DMS153 (cell line): ENCODE results near the gene GOT1.

Experiments used
- DNase-seq: peaks from one replicate; lab custom pipeline; 2025; lab: John Stamatoyannopoulos, UW

The GOT1 gene

DNA sequence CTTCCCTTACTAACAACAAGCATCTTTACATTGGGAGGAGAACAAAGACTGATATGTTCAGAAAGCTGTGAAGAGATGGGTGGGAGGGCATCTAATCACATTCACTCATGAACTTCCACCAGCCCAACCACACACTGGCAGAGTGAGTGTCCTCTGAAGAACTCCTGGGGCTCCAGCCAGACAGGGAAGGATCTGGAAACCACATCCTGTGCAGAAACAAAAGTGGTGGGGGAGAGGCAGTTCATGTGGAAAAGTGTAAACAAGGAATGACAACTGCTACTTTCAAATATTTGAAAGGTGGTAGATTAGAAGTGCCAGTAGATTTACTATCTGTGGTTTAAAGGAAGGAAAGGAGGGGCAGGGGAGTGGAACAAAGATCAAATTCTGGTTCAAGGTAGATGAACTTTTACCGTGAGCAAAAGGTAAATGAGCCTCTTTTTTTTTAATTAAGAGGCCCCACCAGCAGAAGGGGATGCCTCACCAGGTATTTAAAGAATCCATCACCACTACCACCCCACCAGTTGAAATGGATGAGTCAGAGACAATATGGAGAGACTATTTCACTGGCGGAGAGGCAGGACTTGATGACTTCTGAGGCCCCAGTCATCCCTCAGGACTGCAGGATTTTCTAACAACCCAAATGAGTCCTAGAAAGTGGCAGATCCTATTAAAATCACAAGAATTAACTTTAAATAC lies 34.5 kb downstream of the GOT1 start:
- DNase-seq = peak; percentile 93

GRCh38 chr10:99394761-99395386 lies 35.5 kb downstream of the GOT1 start:
- DNase-seq = peak; percentile 31

DNA sequence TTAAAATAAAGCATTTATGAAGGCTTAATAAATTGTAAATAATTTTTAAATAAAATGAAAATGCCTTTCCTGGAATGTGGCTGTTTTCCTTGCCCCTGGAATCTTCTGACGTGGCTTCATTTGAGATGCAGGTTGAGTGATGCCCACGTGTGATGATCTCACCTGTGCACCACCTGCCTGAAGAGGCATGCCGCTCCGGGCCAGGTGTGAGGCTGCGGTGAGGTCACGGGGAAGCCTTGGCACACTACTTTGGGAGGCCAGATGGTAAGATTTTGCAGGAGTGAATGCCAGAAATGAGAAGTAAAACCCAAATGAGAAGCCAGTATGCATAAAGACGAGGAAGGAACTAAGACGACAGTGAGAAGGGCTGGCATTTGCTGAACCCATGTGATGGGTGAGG lies 36.2 kb downstream of the GOT1 start:
- peak; percentile 81 for DNase-seq

- no peak for DNase-seq
Measured at GRCh38 chr10:99393683-99394082, 36.7 kb downstream of the GOT1 start.

GRCh38 chr10:99393036-99393435 lies 37.4 kb downstream of the GOT1 start:
- no peak for DNase-seq

GRCh38 chr10:99391346-99391745 lies 39.1 kb downstream of the GOT1 start:
- DNase-seq = no peak

DNA sequence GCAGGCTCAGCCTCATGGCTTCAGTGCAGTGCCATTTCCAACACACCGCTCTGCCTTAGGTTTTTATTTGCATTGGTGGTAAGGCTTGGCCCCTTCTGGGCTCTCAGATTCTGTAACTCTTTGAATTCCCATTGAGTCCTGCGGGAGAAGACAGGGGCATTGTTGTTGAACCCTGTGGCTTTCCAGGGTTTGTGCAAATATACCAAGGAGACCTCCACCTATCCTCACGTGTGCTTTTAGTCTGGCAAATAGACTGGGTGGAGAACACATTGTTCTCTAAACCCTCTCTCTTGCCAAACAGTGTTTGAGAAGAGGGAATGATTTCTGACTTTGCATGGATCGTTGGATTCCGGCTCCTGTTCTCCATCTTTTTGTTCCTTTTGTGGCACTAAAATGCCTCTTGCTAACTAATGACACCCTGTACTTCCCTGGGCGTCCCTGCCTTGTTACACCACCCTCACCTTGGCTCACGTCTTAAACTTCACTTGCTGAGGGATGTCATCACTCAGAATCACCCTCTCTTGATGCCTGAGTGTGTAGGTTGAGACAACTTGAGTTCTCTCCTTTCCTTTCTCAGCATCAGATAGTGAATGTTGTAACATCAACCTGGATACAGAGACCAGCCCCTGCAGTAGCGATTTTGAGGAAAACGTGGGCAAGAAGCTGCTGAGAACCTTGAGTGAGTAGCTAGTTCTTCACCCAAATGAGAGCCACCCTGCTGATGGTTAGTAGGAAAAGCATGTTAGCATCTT lies 40.5 kb downstream of the GOT1 start:
- no peak for DNase-seq

DNA sequence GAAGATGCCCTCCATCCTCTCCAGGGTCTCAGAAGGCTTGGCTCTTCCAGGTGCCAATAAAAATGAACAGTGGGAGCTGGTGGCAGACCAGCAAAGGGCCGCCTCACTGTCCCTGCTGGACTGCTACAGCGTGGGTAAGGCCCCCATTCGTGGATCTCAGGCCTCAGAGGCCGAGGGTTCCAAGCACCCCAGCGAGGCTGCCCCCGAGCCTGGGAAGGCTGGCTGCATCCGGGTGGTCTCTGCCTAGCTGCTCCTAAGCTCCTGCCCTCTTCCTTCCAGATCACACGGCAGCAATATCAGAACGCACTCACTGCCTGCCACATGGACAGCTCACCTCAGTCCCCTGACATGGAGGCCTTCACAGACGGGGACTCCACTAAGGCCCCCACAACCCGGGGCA lies 42.9 kb downstream of the GOT1 start:
- DNase-seq = no peak

- DNase-seq = no peak
Measured at GRCh38 chr10:99387071-99387470, 43.4 kb downstream of the GOT1 start.

DNA sequence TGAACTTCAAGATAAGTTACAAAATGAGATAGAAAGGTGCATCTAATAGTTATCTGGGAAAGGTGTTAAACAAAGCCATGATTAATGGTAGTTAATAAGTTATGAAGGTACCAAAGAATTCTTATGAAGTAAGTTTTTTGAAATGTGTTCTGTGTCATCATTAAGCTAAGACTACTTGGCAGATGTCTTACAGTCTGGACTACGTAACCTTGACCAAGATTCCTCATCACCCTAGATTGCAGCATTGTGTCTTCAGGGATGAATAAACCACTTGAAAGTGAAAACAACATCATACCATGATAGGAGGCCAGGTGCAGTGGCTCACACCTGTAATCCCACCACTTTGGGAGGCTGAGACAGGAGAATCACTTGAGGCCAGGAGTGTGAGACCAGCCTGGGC lies 48.2 kb downstream of the GOT1 start:
- DNase-seq = no peak

- DNase-seq = no peak
Measured at GRCh38 chr10:99375426-99375825, 55.0 kb downstream of the GOT1 start.

DNA sequence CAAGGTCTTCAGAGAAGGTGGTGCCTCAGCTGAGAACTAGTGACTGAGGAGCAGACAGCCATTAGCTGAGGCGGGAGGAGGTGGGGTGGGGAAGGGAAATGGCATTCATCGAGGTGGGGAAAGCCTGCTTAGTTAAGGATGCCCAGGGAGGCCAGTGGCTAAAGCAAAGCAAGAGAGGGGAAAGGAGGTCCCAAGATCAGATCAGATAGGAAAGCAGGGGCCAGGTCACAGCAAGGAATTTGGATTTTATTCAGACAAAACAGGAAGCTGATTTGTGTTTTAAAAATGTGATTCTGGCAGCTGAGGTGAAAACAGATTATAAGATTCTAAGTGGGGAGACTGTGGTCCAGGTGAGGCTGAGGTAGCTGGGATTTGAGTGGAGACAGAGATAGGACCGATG lies 55.5 kb downstream of the GOT1 start:
- DNase-seq = no peak

DNA sequence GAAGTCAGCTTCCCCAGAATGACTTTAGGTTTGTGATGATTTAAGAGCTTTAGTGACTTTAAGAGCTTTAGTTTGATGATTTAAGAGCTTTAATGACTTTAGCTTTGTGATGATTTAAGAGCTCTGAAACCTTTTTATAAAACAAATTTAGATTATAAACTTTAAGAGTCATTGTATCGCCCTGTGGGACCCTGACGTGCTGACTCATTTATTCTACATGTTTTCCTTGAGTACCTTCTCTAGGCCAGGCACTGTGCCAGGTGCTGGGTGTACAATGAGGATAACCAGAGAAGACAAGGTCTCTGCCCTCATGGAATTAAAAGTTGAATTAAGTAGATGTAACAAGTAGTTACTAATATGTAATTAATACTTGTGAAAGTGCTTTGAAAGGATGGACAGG lies 55.9 kb downstream of the GOT1 start:
- no peak for DNase-seq

- DNase-seq = no peak
Measured at GRCh38 chr10:99372546-99373271, 57.7 kb downstream of the GOT1 start.

- peak; percentile 17 for DNase-seq
Measured at GRCh38 chr10:99370993-99371392, 59.4 kb downstream of the GOT1 start.

DNA sequence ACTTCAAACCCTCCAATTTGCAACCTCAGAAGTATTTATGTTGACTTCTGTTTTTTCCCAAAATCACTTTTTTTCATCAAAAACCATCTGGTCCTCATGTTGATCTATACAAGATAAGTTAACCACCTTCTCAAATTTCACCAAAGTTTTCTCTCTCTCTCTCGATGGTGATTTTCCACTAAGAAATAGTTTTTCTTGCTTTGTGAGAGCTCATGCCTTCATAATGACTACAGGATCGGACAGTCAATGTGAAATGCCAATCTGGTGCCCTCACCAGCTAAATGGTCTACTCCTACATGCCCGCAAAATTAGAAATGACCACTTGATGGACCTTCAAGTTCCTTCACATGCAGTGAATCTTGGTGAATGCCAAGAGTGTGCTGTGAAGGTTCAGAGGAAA lies 60.9 kb downstream of the GOT1 start:
- DNase-seq = no peak

DNA sequence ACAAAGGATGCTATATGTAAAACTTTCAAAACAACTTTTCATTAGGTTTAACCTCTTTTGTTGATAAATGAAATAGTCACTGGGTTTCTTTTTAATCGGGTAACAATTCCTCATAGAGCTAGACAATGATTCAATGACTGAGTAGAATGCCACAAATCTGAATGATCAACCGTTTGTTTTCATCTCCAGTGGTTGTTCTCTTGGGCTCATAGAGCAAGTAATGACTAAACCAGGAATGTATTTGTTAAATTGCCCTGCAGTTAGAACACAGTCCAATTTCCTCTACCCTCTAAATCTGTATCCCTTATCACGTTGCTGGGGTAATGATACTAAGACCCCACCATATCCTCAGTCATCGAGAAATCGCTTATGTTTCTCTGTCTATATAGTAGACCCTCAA lies 61.3 kb downstream of the GOT1 start:
- no peak for DNase-seq

DNA sequence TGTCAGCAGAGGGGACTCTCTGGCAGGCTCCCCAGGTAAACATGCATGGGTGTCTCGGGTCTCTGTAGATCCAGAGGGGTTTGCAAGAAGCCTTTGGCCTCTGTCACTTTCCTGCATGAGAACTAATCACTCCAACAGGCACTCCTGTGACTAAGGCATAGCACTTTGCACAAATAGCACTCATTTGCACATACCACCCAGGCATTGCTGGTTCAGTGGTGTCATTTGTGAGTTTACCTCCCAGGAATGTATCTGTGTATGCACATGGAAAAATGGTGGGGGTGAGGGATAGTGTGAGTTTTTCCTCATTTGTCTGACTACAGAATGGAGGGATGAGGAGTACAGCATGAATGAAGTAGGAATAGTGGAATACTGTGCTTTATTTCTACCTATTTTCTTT lies 61.8 kb downstream of the GOT1 start:
- no peak for DNase-seq

DNA sequence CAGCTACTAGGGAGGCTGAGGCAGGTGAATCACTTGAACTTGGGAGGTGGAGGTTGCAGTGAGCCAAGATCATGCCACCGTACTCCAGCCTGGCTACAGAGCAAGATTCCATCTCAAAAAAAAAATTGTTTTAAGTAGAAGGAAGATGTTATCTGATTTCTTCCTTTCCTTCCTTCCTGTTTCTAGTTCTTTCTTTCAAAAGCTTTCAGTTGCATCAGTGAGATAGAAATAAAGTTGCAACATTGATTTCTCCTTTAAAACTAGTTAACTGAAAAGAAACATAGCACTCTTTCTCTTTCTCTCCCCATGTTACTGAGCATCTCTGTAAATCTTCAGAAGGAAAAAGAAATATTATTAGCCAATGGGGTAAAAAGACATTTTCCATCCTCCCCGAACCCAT lies 63.8 kb downstream of the GOT1 start:
- no peak for DNase-seq

DNA sequence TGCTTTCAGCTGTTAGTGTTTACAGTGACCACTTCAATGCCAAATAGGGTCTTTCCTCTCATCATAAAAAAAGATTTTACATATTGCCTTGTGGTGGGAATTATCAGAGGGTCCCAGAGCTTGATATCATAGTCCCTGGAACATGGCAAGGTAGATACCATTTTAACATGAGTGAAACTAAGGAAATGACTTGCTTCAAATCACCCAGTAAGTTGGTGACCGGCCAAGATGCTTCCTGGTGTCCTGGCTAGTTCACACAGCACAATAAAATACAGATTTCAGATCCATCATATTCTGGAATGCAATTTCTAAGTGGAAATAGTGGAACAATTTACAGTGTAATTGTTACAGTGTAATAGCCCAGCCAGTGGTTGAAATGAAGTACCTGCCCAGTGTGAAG lies 64.7 kb downstream of the GOT1 start:
- DNase-seq = no peak

- DNase-seq = no peak
Measured at GRCh38 chr10:99365311-99365710, 65.1 kb downstream of the GOT1 start.

DNA sequence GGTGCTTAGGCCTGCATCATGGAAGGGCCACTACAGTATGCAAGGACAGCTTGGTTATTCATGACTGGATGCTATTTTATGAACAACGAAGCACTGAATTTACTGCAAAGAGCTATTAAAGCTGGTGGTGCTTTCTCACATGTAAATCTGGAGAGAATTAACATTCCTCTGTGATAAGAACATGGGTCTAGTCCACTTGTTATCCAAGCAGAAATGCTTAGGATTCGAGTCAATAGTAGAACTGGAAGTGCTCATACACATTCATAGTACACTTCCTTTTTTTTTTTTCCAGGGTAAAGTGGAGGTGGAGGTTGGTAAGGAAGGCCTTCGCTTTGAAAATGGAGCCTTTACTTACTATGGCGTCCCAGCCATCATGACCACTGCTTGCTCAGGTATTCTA lies 66.3 kb downstream of the GOT1 start:
- DNase-seq = no peak

DNA sequence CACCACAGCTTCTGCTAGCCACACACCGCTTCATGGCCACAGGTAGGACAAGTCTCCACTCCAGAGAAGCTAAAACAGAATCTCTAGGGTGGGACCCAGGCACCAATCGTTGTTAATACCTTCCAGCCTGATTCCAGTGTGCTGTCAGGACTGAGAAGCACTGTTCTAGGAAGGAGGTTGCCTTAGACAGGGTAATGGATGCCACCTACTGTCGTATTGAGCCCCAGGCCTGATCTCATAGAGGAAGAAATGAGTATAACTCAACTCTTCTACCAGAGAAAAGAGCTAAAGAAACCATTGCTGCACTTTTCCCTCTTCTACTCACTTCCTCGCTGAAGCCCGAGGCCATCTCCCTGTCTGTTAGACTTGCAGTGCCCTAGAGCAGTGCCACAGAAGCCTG lies 69.5 kb downstream of the GOT1 start:
- DNase-seq = no peak
